HL-60 (cell line): ENCODE data around the gene GRM8.

ENCODE experiments used
- CTCF ChIP-seq: IDR thresholded peaks from one replicate; pipeline ENCODE4 v1.5.1; 2011; ENCODE audit warnings: low read length, control low read depth, inconsistent platforms; ENCODE audit not compliant: insufficient read depth
- GABPA ChIP-seq: IDR thresholded peaks from 2 replicates; pipeline ENCODE4 v1.6.1; 2012; ENCODE audit warnings: low read depth
- POLR2AphosphoS5 ChIP-seq: IDR thresholded peaks from 2 replicates; pipeline ENCODE4 v1.6.1; 2012; ENCODE audit warnings: low read depth
- TF ChIP-seq, protein P1 (sequence below): IDR thresholded peaks from 2 replicates; pipeline ENCODE4 v1.6.1; 2012; ENCODE audit warnings: low read depth; ENCODE audit not compliant: insufficient replicate concordance

- no peak for TF ChIP-seq CTCF
- TF ChIP-seq POLR2AphosphoS5: no peak
- no peak for TF ChIP-seq GABPA
- TF ChIP-seq, protein P1, sequence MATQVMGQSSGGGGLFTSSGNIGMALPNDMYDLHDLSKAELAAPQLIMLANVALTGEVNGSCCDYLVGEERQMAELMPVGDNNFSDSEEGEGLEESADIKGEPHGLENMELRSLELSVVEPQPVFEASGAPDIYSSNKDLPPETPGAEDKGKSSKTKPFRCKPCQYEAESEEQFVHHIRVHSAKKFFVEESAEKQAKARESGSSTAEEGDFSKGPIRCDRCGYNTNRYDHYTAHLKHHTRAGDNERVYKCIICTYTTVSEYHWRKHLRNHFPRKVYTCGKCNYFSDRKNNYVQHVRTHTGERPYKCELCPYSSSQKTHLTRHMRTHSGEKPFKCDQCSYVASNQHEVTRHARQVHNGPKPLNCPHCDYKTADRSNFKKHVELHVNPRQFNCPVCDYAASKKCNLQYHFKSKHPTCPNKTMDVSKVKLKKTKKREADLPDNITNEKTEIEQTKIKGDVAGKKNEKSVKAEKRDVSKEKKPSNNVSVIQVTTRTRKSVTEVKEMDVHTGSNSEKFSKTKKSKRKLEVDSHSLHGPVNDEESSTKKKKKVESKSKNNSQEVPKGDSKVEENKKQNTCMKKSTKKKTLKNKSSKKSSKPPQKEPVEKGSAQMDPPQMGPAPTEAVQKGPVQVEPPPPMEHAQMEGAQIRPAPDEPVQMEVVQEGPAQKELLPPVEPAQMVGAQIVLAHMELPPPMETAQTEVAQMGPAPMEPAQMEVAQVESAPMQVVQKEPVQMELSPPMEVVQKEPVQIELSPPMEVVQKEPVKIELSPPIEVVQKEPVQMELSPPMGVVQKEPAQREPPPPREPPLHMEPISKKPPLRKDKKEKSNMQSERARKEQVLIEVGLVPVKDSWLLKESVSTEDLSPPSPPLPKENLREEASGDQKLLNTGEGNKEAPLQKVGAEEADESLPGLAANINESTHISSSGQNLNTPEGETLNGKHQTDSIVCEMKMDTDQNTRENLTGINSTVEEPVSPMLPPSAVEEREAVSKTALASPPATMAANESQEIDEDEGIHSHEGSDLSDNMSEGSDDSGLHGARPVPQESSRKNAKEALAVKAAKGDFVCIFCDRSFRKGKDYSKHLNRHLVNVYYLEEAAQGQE: no peak
These were observed 550.3 kb downstream of the GRM8 start for GRCh38 chr7:126702242-126703016.
